GM19455 (cell line): Measurements from ENCODE around the gene HOMER1.
"Not testable (repeated sequence)": the region's sequence is repeated elsewhere in the genome, so short reads cannot be mapped to it uniquely, and the experiment has no call there.

Source experiments
- ATAC-seq: cut with Tn5 transposase; IDR thresholded peaks from one replicate; pipeline ENCODE4 v1.9.1; 2021; ENCODE audit not compliant: unreplicated experiment

The HOMER1 gene

DNA sequence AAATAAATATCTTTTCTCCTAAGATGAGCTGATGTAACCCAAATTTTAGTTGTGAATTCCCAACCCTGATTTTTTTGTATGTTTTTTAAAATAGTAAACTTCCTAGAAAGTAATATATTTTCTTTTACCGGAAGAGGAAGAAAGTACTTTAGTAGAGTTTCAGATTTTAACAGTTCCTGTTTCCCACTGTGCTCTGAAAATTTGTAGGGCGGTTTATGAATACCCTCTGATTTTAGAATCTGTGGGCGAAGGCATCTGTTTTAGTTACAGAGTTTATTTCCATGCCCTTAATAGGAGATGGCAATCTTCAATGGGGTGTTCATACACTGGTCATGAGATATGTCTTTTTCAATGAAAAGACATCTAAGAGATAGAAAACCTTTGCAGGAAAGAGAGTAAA, 3.7 kb upstream of the HOMER1 start:
- ATAC-seq, result no peak

- no peak for ATAC-seq
Observed at GRCh38 chr5:79516986-79517385, 3.1 kb upstream of the HOMER1 start.

- not testable (repeated sequence) for ATAC-seq
Observed at GRCh38 chr5:79516331-79516730, 2.4 kb upstream of the HOMER1 start.

DNA sequence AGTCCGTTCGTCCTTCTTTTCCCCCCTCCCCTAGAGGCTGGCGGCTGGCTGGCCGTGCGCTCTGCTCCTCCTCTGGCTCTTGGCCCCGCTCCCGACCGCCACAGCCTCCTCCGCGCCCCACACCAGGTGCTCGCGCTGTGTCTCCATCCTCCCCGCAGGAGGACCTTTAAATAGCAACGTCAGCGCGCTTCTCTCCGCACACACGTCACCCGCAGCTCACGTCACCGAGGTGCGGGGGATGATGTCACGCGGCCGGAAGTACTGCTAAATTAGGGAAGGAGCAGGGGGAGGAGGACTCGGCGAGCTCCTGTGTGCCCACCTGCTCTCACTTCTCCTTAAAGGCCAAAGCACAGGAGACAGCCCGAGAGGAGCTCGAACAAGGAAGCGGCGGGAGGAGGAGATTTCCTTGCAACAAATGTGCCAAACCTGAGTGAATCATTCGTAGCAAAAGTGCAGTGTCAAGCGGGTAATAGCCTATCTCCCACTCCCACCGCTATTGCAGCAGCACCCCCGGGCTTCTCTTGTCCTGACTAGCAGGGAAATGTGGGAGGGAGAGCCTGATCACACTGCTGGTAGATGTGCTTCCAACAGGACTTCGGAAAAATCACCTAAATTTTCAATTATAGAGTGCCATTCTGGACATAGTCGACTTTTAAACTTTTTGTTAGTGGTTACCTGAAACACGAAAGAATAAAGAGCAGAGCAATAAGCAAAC, 614 bp upstream of the HOMER1 start:
- ATAC-seq, result peak; percentile 81

GRCh38 chr5:79513308-79513703, 628 bp downstream of the HOMER1 start:
- no peak for ATAC-seq

- ATAC-seq, result no peak
Observed at GRCh38 chr5:79512471-79513307, 1.2 kb downstream of the HOMER1 start.

GRCh38 chr5:79512049-79512448, 1.9 kb downstream of the HOMER1 start:
- no peak for ATAC-seq

GRCh38 chr5:79510638-79511037, 3.3 kb downstream of the HOMER1 start:
- no peak for ATAC-seq

DNA sequence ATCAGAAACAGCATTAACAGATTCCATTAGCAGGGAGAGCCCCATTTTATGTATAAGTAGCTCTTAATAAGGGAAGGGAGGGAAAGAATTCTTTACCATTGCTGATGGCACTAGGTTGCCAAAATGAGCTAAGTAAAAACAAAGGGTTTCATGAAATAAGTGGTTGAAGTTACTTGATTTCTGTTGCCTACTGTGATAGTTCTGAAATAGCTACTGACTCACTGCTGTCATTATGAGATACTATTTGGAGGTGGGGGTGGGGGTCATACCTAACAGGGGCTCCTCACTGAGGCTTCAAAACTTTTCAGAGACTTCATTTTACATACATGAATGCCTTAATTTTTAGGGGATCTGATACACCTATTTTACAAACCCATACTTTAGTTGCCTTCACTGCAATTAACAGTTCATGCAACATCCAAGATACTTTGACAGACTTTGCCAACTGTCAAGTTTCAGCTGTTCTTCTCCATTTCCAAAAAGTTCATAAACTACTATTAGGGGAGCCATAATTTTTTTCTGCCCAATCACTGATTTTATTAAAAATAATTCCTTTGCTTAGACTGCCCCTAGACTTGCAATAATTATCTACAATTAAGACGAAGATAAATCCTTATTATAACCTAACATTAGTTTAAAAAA, 4.6 kb downstream of the HOMER1 start:
- ATAC-seq, result no peak

DNA sequence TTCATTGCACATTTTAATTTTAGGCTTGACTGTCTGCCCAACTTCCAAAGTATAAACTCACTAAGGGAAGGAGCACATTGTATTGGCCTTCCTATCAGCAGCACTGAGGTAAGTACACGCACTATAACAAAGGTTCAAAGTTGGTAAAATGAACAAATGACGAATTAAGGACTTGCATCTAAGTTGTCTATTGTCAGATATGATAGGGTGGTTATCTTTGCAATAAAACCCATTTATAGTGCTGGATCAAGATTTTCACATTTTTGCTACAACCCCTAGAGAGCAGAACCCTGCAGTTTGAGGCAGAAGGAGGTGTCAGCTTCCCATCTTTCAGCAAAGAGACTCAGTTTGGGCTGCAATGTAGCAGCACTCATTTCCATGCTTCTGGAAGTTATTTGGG, 5.1 kb downstream of the HOMER1 start:
- no peak for ATAC-seq

- ATAC-seq, result no peak
Observed at GRCh38 chr5:79508354-79508753, 5.6 kb downstream of the HOMER1 start.

DNA sequence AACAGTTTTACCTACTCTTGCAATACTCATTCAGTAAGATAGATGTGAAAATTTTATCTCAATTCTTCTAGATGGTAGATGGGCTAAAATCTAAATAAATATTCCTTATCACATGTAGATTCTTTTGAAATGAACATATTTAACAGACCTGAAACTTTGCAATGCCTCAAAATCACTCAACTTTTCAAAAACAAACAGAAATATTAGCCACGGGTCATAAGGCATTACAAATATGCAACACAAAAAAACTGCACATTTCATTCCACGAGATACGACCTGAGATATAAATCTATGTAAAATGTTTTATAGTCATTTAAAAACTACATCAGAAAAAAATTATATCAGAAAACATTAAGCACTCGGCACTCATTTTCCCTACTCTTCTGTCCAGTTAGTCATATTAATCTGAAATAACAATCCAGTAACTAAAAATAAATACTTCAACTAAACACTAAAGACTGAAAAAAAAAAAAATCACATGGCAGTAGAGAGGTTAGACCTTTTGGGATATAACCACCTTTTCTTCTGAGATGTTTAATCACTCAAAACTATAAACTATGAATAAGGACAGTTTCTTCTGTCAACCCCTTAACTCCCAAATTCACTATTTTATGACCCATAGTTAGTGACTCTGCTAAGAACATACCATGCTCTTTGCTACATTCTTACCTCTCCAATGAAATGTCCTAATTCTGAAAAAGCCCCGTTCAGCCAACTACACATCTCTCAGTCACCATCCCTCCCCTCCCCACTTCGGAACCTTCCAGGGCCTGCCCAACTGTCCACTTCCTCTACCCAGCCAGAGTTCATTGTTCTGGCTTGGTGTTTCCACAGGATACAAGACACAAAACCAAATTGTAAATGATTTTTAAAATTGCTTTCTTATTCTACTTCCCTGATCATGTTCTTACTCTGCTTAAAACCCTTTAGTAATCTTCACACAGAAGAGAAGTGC, 6.4 kb downstream of the HOMER1 start:
- ATAC-seq, result no peak

- no peak for ATAC-seq
Observed at GRCh38 chr5:79505138-79505537, 8.8 kb downstream of the HOMER1 start.

DNA sequence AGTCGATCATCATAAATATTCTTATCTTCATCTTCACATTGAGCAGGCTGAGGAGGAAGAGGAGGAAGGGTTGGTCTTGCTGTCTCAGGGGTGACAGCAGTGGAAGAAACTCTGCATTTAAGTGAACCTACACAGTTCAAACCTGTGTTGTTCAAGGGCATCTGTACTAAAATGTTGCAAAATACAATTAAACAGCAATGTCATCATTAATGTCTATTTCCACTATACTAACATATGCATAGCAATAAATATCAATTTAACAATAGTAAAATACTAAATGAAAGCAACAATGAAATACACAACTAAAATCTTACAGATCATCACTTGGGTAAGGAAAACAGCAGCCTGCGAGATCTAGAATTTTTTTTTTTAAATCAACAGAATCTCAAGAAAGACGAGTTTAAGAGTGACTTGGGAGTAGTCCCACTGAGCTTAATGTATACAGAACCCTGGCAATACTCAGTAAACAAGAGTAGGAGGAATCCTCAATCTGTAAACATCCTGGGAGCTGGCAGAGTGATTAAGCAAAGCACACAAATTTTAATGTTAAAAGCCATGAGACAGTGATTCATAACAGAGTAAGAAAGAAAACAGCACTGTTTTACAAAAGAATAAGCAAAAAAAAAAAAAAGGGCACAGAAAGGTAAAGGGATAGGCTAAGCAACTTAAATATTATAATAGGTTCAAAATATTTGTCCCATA, 10.0 kb downstream of the HOMER1 start:
- ATAC-seq, result no peak

DNA sequence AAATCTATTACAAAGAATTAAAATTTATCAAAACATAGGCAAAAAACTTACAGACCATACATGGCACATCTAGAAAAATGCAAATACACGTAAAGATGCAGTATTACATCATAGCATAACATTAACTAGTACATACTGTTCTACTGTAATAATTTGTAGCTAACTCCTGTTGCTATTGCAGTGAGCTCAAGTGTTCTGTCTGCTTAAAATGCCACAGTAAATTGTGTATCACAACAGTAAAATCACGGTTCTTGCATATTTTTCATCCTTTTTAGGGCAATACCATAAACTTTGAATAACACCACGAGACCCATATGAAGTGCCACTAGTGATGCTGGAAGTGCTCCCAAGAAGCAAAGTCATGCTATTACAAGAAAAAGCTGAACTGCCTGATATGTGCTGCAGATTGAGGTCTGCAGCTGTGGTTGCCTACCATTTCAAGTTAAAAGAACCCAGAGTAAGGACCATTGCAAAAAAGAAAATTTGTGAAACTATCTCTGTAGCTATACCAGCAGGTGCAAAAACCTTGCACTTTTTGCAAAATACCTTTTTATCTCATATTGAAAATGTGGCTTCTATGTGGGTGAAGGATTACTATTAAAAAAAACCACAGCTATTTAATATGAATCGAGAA, 14.2 kb downstream of the HOMER1 start:
- ATAC-seq, result no peak

DNA sequence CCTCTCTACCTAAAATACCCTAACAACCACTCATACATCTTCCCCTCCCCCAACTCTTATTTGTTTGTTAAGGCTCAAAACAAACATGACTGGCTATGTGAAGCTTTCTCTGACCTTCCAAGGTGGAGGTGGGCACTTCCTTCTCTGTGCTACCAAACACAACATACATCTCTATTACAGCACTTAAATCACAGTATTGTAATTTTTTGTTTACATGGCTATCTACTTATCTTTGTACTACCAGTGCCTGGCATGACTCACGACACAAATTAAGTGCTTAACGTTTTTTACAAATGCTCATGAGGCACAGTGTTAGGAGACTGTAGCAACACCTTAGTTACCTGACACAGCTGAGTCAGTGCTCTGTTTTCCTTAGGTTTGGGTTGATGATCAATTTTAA, 18.6 kb downstream of the HOMER1 start:
- ATAC-seq, result no peak

DNA sequence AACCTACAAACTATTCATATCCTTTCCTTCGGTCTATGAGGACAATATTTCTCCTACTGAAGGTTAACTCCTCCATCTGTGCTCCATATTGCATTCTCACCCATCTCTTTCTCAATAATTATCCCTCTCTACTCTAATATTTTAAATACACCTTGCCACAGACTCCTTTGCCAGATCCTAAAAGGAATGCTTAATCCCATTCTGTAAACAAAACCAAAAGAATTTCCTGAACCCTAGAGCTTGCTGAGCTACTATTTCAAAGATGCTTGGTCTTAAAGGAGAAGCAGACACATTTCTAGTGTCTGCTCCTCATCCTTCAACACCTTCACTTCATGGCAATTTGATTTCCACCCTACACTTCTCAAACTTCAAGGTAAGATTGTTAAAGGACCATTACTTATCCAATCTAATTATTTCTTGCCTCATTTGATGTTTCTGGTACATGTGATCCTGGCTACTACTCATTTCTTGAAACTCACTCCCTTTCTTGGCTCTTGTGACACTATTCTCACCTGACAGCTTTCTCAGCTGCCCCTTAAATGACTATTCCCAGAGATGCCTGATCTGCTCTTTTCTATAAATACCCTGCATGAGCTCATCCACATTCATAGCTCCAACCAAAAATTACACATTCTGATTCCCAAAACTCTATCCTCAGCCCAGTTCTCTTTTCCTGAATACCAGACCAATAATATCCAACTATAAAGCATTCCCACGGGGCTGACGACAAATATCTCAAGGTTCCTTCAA, 20.2 kb downstream of the HOMER1 start:
- ATAC-seq, result no peak

DNA sequence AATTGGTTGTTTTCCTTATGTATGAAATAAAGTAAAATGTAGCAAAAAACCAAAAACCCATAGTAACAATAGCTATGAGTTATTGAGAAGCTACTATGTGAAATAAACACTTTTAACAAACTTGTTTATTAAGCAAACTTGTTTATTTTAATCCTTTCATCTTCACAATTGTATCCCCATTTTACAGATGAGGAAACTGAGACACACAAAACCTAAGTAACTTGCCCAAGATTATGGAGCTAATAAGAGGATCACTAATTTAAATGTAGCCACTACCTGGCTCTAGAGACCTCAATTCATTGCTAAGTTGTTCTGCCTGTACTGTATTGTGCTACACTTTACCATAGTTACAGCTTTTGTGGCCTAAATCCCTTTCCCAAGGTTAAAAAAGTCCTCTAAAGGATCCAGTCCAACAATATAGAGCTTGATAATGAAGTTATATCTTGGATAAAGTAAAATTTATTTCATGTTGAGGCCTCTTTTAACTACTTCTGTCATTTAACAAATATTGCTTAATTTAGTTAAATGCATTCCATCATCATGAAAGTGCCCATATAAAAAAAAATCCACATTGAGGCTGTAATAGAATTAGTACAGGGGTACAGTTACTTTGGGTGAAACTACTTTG, 22.1 kb downstream of the HOMER1 start:
- no peak for ATAC-seq
